ENCODE results near the gene SKIDA1.

Gene SKIDA1

DNA sequence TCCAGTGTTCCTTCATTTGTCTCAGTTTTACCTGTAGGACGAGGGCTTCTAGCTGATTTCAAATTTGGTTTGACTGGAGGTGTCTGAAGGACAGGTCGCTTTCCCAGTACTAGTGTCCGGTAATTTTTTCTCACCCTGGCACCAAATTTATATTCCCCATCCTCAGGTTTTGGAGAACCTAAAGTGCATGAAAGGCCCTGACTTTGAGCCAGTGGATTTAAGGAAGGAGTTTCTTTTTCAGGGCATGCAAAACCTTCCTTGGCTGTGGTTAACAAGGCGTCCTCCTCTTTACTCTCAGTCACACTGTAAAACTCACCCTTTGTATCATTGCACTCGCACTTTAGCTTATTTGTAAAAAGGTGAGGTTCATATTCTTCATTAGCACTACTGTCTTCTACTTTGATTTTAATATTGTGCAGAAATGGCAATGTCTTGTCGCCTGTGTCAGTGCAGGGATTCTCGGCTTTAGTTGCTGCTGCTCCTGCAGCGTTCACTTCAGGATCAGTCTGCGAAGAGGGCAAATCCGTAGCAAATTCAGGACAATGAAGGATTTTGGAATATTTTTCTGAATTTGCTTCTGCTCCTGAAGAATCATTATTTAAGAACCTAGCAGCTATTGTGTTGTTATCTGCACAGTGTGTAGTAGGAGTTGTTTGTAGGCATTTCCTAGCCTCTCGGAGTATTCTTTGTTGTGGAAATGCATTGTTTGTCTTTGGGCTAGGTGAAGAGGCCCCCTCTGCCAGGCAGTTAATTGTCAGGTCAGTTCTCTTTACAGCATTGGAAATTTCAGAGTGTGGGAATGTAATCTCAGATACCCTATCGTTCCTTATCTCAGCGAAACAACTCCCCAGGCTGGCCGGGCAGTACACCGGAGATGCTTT is 9.9 kb downstream of the SKIDA1 start:
- no peak for DNase-seq

DNA sequence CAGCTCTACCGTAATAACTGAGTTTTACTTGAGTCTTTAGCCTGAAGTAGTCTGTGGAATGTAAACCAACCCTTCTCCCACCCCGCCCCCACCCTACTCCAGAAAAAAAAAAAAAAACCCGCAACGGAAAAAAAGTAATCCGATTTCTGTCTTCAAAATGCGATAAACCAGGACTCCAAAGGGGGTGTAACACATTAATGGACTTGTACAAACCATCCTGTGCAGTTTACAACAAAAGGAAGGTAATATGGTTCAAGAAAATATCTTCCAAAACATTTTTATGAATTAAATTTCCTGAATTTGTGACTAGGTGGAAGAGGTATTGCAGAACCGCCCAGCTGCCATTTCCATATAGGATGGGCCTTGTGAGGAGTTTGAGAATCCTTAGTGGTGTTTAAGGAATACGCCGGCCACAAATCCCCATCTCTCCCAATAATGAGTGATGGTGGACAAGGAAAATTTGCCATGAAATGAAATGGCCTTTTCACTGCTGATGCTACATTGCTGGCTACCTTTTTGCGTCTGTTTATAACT is 10.6 kb downstream of the SKIDA1 start:
- no peak for DNase-seq

DNA sequence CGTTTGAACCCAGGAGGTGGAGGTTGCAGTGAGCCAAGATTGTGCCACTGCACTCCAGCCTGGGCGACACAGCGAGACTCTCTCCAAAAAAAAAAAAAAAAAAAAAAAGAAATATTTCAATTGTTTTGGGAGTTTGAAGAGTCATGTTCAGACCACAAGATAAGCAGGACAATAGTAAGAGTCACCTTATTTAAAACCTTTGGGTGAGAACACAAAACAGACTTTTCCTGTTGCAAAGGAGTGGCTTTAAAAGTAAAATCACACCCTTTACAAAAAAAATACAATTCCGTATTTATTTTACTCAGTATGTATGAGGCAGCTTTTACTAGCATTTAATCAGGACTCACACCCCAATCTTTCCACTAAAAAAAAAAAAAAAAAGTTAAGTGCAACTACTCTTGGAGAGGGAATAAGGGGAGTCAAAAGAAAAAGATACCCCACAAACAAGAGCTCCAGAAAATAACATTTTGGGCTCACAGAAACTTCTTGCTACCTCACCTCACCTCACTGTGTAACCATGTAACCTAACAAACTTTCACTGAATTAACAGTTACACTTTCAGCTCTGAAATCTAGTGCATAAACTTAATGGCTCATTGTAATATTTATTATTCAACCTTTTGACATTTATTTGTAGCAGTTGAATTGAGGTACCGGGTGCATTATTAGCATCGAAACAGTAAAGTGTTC is 11.2 kb downstream of the SKIDA1 start:
- no peak for DNase-seq

DNA sequence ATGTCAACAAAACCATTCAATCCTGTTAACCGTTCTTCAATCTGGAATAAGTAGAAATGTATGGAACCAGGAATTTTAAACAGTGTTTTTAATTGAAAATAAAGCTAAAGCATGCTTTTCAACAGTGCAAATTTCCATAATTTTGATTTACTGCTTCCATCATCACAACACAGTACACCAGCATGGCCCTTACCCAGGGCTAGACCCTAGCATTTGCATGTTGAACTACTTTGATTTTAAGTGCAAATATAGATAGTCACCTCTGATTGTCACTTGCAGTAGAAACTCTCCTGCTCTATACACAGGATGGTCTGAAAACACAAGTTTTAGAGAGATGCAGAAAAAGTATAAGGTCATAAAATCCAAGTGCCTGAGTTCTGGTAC is 12.1 kb downstream of the SKIDA1 start:
- no peak for DNase-seq

DNA sequence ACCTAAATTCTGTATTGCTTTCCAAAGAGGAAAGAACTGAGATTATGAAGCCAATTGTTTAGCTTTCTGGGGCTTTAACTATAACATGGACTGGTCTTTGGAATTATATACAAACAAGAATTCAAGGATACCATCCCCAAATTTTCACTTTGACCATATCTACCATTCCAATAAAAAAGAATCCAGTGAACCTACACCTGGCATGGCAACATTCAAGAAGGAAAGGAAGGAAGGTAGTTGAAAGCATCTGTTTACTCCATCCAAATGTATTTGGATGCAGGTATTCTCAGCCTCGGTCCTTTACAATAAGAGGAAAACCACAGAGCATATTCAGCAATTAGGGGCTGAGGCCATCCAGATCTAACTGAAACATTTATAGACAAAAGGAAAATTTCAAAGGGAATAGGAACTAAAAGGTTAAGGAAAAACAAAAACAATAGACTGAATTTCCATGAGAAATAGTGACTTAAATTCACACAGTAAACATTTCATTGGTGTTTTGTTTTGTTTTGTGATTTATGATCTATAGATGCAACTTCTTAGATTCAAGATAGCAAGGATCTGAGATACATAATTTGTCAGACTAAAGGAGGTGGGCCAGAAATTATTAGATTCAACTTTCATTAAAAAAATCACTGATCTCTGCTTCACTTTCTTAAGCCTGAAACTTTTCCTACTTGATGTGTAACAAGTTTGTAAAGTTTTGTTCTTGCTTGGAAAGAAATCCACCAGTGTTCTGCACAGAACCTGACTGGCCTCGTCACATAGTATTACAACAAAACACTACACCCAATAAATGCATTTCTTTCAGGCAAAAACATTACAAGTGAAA is 12.7 kb downstream of the SKIDA1 start:
- no peak for DNase-seq

DNA sequence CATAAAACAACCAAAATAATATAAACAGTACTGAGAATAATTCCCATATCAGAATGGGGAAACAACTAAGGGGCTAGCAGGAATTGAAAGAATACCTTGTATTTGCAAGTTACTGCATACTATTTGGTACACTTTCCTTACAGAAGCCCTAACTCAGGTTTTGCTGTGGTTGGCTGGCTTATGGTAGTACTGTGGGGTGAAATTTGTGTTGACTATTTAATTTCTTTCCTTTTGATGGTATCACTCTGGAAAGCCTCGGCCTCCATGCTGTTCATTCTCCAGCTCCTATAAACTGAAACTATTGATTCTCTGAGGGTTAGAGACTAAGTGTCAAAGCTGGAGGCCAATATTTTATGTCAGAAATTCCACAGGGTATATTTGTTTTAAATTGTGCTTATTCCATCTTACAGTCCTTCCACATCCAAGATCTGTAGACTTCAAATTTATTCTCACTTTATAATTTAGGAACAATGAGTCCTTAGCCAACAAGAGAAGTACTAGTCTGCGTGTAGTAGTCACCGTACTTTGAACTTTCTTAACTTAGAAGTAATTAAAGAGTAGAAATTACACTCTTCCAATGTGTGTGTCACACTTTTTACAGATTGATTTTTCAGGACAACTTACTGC is 13.4 kb downstream of the SKIDA1 start:
- DNase-seq: no peak

DNA sequence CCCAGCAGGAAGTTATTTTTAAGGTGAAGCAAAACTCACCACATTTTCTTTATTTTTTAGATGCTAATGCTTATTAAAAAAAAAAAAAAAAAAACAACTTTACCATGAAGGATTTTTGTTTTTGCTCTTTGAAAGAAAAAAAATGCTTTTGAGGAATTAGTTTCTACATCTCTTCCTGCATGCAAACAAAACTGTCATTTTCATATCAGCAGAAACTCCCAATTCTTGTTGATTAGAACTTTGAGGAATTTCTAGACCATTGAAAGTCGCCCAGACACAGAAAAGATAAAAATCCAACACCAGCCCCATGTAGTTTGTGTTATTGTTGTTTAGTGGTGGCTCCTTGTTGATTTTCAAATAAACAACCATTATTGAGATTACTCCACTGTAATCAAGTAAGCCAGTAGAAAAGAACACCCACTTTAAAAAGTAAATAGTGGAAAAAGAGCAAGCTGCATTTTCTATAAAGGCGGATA is 14.3 kb downstream of the SKIDA1 start:
- DNase-seq: no peak

DNA sequence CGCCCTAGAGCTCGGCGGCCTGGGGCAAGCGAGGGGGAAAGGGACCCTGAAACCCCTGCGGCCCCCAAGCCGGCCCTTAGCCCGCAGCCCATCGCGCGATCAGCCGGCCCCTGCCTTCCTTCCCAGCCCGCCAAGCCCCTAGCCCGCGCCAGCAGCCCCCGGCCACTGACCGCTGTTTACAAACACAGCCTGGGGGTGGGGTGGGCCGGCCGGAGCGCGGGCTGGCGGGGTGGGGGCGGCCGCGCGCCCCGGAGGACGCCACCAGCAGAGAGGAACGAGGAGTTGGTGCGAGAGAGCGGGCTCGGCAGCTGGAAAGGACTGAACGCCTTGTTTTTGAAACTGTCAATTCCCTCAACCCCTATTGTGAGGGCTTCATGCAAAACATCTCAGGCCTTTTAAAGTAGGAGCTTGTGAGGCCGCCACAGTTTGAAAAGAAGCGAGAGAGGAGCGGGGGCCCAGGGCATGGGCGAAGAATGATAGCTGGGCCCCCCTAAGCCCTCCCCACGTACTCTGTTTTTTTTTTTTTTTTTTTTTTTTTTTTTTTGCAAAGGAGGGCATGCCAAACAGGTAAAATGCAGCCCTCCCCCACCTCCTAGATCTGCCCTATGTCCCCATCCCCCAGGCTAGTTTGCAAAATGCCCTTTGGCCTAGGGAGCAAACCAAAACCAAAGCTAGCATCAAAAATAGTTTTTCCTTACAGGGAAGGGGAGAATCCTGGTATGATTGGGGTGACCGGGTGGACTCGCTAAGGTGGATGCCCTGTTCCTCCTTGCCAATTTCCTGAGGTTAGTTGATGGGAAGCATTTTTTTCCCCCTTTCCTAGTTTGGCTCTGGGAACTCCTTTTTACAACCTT is 15.0 kb downstream of the SKIDA1 start:
- DNase-seq: no peak

DNA sequence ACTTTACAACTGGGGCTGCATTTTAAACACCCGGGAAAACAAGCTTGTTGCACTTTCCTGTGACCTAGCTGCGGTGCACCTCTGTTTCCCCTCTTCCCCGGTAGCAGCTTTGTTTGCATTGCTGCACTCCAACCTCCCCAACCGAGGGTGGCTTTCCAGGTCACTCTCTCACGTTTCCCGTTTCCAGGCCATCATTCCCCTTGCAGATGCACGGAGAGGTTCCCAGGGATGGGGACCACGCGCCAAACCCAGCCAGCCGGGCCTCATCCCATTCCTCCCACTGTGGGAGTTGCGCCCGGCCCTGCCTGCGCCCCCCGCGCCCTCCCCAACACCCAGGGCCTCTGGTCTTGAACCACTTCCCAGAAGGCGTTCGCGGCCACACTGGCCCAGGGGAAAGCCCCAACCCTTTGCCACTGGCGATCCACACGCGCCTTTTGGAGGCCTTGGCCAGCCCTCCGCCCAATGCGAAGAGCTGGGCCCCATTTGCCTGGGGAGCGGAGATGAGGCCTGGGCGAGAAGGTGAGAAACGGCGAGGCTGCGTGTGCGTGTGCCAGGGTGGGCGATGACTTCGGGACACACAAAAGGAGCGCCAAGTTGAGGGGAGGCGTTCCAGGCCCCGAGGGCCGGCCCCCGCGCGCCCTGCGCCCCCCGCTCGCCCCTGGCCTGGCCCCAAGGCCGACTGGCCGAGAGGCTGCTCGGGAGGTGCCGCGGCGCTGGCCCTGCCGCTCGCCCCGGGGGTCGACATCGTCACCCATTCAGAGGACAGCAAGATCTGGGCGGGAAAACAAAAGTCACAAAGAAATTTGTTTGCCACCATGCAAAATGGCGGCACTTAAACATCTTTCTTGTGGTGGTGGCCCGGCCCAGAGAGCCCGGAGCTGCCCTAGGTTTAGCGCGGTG is 15.9 kb downstream of the SKIDA1 start:
- no peak for DNase-seq

DNA sequence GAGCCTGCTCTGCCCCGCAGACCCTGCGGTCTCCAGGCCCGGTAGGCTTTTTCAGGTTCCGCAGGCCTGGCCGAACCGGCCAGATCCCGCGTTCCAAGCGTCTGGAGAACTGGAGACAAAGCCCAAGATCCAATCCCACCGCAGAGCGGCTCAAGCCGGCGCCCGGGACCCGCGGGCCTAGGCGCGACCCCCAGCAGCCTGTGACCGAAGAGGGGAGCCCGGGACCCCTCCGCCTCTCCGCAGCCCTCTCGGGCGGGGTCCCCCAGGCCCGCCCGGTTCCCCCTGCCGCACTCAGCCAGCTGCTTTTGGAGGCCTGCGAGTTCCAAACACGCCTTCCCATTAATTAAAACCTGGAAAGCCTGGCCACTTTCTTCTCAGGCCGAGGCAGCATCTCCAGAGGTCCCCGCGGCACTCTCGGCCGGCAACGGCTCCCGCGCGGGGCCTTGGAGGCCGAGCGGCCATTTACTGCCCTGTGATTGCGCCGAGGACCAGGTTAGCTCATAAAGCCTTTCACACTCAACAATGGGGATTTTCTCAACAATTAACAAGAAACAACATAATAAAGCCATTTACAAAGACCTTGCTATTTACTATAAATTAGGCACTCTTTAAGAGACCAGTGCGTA is 16.7 kb downstream of the SKIDA1 start:
- no peak for DNase-seq

DNA sequence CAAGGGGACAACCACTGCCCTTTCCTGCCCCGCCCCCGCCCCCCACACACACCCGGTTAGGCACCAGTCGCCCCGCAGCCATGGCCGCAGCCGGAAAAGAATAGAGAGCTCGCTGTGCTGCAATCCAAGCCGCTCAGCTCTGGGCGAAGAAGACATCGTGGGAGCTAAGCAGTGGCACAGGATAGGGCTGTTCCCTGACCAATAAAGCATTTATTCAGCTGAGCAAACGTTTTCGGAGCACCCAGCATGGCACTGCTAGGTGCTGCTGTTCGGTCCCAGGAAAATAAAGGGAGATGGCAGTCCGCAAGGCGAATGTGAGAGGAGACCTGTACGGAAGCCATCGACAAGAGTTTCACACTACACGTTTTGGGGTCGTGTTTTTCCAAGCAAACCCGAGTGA is 18.3 kb downstream of the SKIDA1 start:
- DNase-seq: no peak

DNA sequence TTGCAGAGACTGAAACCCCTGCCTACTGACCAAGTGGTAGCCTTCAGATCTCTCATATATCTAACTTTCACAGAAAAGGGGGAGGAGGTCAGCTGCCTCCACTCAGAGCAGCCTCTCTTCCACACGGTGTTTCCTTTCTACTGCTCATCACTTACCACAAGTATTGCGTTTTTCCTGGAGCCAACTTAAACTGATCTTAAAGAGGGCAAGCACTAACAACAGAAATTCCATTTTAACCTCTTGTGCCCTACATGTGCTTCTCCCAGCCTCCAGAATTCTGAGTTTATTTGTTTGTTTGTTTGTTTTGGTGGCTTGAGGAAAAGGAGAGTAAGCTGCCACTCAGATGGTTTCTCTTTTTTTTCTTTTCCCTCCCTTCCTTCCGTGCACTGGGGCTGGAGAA is 19.1 kb downstream of the SKIDA1 start:
- DNase-seq: no peak

DNA sequence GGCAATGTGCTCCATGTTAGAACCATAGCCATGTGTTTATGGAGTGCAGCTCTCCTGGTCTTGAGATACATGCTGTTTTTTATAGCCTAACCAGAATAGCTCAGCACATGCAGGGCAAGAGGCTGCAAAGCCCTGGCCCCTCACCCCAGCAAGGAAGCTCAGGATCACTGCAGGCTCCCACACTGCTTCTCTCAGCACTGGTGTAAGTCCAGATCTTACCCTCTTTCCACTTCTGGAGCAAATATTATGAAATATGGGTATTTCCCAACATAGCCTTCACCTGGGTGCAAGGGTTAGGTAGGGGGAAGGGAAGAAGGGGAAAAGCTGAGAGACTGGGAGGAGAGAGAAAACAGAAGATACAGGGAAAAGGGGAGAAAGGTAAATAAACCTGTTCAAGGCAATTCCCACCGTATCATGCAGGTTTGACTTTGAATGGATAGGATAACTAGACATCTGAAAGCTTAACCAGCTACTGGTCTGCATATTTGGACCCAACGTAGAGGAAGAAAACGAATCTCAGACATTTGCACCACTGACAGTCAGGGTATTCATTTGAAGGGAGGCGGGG is 19.7 kb downstream of the SKIDA1 start:
- no peak for DNase-seq

DNA sequence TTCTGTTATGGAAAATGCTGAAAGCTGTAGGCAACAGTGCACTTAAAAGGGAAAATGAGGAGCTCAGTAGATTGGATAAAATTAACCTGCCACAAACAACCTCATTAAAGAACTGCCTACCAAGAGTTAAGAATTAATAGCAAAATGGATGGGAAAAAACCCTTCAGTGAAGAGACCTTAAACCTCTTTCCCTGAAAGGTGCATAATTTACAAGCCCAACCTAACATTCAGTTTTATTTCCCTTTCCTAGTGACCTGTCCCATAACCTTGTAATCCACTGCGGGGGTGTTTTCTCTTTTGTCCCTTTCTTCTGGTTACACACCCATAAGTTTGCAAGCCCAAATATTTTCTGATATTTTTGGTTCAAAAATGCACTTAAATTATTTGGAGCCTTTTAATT is 21.9 kb downstream of the SKIDA1 start:
- no peak for DNase-seq

DNA sequence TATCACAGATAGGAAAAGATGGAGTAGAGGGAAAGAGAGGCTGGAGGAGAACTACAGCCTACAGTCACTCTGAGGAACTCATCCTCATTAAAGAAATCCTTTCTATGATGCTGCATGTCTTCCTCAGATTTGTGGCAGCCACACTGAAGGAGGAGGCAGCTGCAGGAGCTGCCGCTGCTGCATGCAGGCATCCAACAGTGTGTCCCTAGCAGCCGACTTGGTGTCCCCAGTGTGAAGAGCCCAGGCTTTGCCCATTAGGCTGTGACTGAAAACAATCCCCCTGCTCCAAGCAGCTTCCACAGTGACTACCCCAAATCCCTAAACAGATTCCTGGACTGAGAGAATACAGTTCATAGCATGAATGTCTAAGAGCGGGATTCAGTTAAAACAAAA is 23.1 kb downstream of the SKIDA1 start:
- DNase-seq: no peak

DNA sequence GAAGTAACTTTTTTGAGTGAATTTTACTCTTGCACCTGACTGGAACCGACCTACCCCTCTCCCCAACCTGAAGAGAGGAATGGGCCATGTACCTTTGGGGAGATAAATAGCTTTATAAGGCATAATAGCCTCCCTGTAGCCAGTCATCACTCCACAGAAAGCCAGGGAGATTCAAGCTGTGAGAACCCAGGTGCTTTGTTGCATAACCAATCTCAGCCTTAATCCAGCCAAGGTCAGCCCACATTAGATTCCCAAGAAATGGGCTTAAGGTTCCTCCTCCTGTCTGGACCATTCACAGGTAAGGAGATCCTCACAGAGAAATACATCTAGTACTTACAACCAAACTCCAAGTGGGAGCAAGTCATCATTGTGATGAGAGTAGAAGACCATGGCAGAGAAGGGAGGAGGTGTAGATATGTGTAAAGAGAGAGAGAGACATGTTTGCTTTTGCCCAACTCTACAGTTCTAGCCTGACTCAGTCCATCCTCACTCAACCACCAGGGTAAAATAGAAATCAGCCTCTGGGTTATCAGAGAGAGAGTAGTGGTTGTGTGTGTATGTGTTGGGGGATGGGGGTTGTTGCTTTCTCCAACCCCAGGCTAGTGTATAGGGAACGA is 23.6 kb downstream of the SKIDA1 start:
- no peak for DNase-seq

DNA sequence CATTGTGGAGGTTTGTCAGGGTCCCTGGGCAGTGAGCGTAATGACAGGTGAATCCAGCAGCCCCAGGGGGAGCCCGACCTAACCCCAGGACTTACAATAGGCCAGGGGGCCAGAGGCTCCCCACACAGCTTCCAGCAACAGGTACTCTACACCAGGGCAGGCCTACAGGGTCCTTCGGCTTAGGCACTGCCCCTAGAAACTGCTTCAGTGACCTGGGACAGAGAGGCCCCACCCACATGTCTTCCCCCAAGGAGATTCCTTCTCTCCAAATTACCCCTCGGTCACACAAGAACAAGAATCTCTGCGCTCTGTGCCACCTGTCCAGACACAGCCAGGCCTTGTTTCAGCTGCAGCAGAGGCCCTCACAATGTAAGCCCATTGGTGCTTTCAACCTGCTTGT is 24.4 kb downstream of the SKIDA1 start:
- DNase-seq: no peak

DNA sequence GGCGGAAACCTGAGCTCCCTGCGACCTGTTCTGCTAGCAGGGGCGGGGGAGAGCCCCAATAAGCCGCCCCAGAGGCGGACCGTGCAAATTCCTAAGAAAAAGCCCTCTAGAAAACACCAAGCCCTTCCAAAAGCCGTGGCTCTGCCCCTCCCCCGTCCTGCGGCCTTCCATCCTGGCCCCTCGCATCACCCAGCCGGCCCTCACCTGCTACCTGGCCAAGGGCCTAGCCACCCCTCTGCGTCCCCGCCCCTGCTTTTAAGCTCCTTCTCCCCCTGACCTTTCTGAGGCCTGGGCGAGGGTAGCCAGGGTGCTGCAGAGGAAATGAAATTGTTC is 24.9 kb downstream of the SKIDA1 start:
- DNase-seq: no peak

Data from activated T-cell treated with anti-CD3 and anti-CD28 coated beads, Interleukin-2, amount 50 U/mL, for 48 hours (primary cell).